Colonic mucosa (tissue), 4 donors: ENCODE data around the gene FAM124A. TPM values are rescaled to one million over a fixed set of nuclear protein-coding genes. Genes with fewer than 3 reads are reported as not detected.

Experiments used
- DNase-seq: peaks from one replicate; pipeline ENCODE4 v3.0.0-alpha.2; 2020
- H3K27ac ChIP-seq: fragments of 200-600 bp; one replicate; pipeline ENCODE4 v1.8.0; 2021
- H3K27me3 ChIP-seq: fragments of 200-600 bp; one replicate; pipeline ENCODE4 v1.8.0; 2021
- H3K36me3 ChIP-seq: fragments of 200-600 bp; one replicate; pipeline ENCODE4 v1.8.0; 2021
- H3K4me1 ChIP-seq: fragments of 200-600 bp; one replicate; pipeline ENCODE4 v1.8.0; 2021; ENCODE audit warnings: mild to moderate bottlenecking
- H3K4me3 ChIP-seq: fragments of 200-600 bp; one replicate; pipeline ENCODE4 v1.8.0; 2021
- H3K9ac ChIP-seq, 2 donors: one replicate each; pipeline ENCODE4 v1.7.0; 2013; ENCODE audit warnings: control low read depth in 2 of 2, low read depth in 2 of 2, low read length in 2 of 2
- H3K9me3 ChIP-seq: fragments of 200-600 bp; one replicate; pipeline ENCODE4 v1.8.0; 2021
- intact Hi-C: fragments of 100-400 bp; cut with DNase I; formaldehyde crosslinking; loops from one replicate; pipeline ENCODE4 v1.14.1; 2022
- total RNA-seq, 2 donors: library from RNA; stranded (reverse); fragmentation: NEBNext Ultra II Directional in 1 of 2; extraction: Animal tissue kit (Norgen Biotek cat#: 25700) in 1 of 2; gene quantifications; one replicate each; pipeline ENCODE4 v1.2.1, GENCODE V29; 2021
- TF ChIP-seq, protein P1 (sequence below): fragments of 200-600 bp; IDR thresholded peaks from one replicate; pipeline ENCODE4 v1.8.0; 2022; ENCODE audit warnings: antibody characterized with exemption, mild to moderate bottlenecking
- donor health status: healthy.
- donor health status: DM: no; HTN: no; CAD: no.
- donor health status: DM: no; HTN: no; CAD: no.

Gene FAM124A
- total RNA-seq, 2 donors from 2014 or later, result 0.57 to 2.0 TPM

DNA sequence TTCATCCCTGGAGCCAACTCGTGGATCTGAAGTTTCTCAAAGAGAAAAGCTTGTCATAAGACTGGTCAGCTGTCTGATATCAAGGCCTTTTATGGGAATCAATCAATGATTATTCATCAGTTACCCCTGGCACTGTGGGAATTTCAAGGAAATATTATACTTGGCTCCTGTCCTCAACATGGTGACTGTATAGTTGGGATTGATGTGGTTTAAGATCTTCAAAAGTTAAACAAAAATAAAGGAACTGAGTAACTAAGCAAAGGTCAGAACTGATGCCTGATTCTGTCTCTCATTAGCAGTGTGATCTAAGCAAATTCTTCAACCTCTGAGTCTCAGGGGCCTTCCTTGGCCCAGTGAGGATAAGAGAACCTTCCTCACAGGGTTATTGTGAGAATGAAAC lies 95.1 kb downstream of the FAM124A start:
- no peaks in the 10 kb centered on the region for H3K9me3 ChIP-seq
- no peaks in the 10 kb centered on the region for H3K27me3 ChIP-seq
- H3K9ac ChIP-seq, result no peak overlapping the region
- H3K4me1 ChIP-seq, result no peaks in the 10 kb centered on the region
- intact Hi-C loops, result no loop called here
- DNase-seq, result no peak
- H3K27ac ChIP-seq, result no peak overlapping the region
- TF ChIP-seq, protein P1, sequence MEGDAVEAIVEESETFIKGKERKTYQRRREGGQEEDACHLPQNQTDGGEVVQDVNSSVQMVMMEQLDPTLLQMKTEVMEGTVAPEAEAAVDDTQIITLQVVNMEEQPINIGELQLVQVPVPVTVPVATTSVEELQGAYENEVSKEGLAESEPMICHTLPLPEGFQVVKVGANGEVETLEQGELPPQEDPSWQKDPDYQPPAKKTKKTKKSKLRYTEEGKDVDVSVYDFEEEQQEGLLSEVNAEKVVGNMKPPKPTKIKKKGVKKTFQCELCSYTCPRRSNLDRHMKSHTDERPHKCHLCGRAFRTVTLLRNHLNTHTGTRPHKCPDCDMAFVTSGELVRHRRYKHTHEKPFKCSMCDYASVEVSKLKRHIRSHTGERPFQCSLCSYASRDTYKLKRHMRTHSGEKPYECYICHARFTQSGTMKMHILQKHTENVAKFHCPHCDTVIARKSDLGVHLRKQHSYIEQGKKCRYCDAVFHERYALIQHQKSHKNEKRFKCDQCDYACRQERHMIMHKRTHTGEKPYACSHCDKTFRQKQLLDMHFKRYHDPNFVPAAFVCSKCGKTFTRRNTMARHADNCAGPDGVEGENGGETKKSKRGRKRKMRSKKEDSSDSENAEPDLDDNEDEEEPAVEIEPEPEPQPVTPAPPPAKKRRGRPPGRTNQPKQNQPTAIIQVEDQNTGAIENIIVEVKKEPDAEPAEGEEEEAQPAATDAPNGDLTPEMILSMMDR, result no peak
- H3K4me3 ChIP-seq, result no peak overlapping the region
- no peaks in the 10 kb centered on the region for H3K36me3 ChIP-seq

DNA sequence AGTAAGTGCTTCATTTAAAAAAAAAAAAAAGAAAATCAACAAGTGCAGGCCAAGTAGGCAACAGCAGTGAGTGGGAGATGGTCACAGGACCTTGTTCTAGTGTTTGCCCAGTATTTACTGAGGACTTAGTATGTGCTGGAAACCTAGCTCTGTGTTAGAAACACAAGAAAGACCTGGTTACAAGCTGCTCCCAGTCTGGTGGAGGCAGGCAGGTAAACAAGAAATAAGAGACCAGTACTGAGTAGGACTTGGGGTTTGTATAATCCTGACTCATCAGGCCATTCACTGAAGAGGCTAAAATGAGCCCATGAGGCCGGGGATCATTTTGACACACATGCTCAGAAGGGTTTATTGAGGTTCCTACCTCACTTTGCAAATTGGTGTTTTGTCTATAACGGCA lies 95.8 kb downstream of the FAM124A start:
- Histone ChIP-seq H3K27me3 (no peaks in the 10 kb centered on the region), H3K27ac (no peak overlapping the region), H3K4me3 (no peak overlapping the region), H3K4me1 (no peaks in the 10 kb centered on the region), H3K36me3 (no peaks in the 10 kb centered on the region), H3K9ac (no peak overlapping the region), H3K9me3 (no peaks in the 10 kb centered on the region)
- no peak for DNase-seq
- TF ChIP-seq, protein P1, result no peak
- intact Hi-C loops, result no loop called here

DNA sequence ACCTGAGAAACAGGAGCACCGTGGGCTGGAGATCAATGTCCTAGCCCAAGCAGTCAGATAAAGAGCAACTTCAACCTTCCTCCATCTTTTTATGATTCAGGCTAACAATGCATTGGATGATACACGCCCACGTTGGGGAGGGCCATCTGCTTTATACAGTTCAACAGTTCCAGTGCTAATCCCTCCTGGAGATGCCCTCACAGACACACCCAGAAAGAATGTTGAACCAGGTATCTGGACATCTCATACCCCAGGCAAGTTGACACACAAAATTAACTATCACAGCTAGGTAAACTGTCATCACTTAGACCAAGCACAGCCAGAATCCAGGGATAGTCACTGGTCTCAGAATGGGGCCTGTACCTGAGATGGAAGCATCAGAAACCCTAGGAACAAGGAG lies 96.7 kb downstream of the FAM124A start:
- Histone ChIP-seq H3K4me1 (no peaks in the 10 kb centered on the region), H3K36me3 (no peaks in the 10 kb centered on the region), H3K27me3 (no peaks in the 10 kb centered on the region), H3K9me3 (no peaks in the 10 kb centered on the region), H3K4me3 (no peak overlapping the region), H3K27ac (no peak overlapping the region), H3K9ac (no peak overlapping the region)
- intact Hi-C loops, result no loop called here
- DNase-seq, result no peak
- TF ChIP-seq, protein P1, result no peak

DNA sequence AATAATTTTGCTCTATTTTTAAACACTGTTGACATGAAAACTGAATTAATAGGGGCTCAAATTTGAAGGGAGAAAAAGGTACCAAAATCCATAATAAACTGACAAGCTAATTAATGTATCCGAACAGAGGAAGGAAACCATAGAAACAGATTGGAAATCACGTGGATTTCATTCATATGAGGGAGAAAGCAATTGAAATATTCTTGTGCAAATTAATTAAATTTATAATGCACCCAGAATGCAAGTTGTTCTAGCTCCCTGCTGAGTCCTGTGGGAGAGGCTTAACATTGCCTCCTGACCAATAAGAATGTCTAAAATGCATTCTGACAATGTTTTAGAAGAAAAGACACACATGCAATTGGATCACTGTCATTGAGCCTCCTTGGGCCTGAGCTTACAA lies 99.6 kb downstream of the FAM124A start:
- TF ChIP-seq, protein P1, result no peak
- H3K27me3 ChIP-seq, result no peaks in the 10 kb centered on the region

DNA sequence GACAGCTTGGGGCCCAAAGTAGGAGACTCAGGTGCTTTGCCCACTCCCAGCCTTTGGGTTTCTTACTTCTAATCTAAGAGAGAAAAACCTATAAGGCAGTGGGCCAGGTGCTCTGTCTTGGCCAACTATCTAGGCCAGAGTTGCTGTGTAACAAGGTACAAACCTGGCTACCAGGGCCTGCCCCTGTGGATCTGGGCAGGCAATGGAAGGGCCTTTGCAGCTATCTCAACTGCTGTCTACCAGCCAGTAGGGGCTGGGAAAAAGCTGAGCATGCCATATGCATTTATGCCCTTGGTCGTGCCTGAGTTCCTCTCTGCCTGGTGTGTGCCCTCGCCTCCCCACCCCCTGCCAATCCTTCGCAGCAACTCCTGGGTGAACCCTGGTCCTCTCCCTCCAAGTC lies 100.6 kb downstream of the FAM124A start:
- no peaks in the 10 kb centered on the region for H3K27me3 ChIP-seq
- H3K4me3 ChIP-seq, result no peak overlapping the region
- H3K9me3 ChIP-seq, result no peaks in the 10 kb centered on the region
- no peaks in the 10 kb centered on the region for H3K4me1 ChIP-seq
- no peak overlapping the region for H3K9ac ChIP-seq
- no peak for DNase-seq
- no peaks in the 10 kb centered on the region for H3K36me3 ChIP-seq
- intact Hi-C loops, result no loop called here
- TF ChIP-seq, protein P1, result no peak
- no peak overlapping the region for H3K27ac ChIP-seq

More for the DNA sequence above, 99.6 kb downstream of the FAM124A start:
- Histone ChIP-seq H3K4me1 (no peaks in the 10 kb centered on the region), H3K4me3 (no peak overlapping the region), H3K9me3 (no peaks in the 10 kb centered on the region), H3K27ac (no peak overlapping the region), H3K36me3 (no peaks in the 10 kb centered on the region), H3K9ac (no peak overlapping the region)
- intact Hi-C loops, result no loop called here
- no peak for DNase-seq
